PC-3 (cell line): ENCODE data around the gene RAB20.

Experiments
- CTCF ChIP-seq: fragments of 300-600 bp; sonication (generic); conservative IDR thresholded peaks from 2 replicates; pipeline ENCODE4 v1.5.1; 2017; ENCODE audit warnings: antibody characterized with exemption, low read depth, mild to moderate bottlenecking, low read length
- EZH2 ChIP-seq: fragments of 300-600 bp; sonication (generic); IDR thresholded peaks from one replicate; pipeline ENCODE4 v1.6.1; 2017; ENCODE audit warnings: antibody characterized with exemption, mild to moderate bottlenecking, low read length; ENCODE audit not compliant: unreplicated experiment

GRCh38 chr13:110546378-110546777 lies 15.1 kb downstream of the RAB20 start:
- TF ChIP-seq CTCF (no peak), EZH2 (no peak)
